Measurements from ENCODE around the gene ALPI.

Gene ALPI

DNA sequence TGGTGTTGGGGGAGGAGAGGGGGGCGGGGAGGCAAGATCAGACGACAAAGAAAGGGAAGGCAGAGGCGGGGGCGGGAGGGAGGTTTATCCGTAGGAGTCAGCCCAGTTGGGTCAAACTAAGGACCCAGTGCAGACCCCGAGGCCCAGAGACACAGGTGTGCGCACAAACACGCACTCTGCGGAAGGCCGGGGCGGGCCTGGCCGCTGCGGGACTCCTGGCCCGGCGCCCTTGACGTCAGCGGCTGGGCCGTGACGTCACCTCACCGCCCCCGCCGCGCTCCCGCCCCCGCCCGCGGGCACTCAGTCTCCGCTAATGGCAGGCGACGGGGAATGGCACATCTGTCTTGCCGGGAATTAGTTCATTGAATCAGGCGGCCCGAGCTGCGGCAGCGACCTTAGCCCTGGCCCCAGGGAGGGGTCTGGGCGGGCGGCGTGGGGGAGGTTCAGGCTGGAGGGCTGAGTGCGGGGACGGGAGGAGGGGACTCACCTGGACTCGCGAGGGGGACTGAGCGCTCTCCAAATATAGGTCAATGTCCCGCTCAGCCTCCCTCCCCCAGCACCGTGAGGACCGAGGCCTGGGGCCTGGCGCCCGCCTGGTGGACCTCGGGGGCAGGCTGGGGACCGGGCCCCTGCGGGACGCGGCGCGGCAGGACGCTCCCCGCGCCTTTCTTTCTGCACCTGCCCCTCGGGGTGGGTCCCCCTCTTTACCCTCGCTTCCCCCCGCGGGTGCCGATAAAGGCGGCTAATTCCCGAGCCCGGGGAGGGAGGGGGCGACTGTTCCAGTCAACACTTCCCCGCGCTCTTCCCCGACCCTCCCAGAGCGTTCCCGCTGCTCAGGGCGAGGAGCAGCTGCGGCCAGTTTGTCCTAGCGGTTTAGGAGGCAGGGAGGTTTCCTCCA, 47.2 kb downstream of the ALPI start:
- DNase-seq = no peak

DNA sequence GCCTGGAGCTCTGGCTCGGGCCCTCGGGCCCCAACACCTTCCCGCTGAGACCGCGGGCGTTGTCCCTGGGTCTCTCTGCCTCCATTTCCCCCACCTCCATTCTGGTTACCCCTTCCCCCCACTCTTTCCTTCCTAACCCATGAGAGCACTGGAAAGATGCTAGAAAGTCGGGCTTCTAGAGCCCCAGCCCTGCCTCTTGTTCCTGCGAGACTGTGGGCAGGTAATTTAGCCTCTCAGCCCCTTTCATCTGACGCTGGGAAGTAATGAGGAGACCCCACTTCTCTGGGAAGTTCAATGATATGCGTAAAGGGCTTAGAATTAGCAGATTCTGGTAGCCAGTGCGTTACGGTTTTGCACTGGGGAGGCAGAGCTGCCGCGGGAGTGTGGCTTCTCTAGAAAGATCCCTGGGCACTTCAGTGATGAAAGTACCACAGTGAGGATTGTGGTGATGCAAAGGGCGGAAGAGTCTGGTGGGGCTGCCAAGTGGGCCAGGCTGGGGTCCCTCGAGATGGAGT, 47.9 kb downstream of the ALPI start:
- no peak for DNase-seq

GRCh38 chr2:232504438-232504837, 48.5 kb downstream of the ALPI start:
- DNase-seq = no peak

GRCh38 chr2:232505856-232506255, 49.9 kb downstream of the ALPI start:
- no peak for DNase-seq

GRCh38 chr2:232506709-232507108, 50.8 kb downstream of the ALPI start:
- no peak for DNase-seq

DNA sequence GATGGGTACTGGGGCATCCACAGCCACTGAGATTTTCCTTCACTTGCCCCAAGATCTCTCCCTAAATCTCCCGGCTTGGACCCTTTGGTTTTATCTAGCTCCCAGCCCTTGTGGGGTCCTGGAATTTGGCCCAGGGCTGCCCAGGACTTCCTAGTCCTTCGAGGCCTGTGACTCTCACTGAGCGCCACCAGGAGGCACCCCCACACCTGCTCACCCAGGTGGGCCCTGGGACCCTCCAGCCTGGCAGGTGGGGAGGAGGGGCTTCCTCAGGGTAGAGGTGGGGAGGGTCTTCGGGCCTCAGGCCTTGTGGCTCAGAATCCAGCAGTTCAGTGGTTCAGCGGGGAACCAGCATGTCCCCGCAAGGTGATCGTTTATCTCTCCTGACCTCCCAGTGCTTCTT, 52.3 kb downstream of the ALPI start:
- no peak for DNase-seq

Measured in NCI-H446 (cell line).